GM18498 (cell line): Measurements from ENCODE around the gene NUP155.
"Not testable (repeated sequence)": the region's sequence is repeated elsewhere in the genome, so short reads cannot be mapped to it uniquely, and the experiment has no call there.

ENCODE experiments used
- ATAC-seq: cut with Tn5 transposase; IDR thresholded peaks from one replicate; pipeline ENCODE4 v1.9.1; 2021; ENCODE audit warnings: mild to moderate bottlenecking, moderate library complexity; ENCODE audit not compliant: unreplicated experiment

The NUP155 gene

DNA sequence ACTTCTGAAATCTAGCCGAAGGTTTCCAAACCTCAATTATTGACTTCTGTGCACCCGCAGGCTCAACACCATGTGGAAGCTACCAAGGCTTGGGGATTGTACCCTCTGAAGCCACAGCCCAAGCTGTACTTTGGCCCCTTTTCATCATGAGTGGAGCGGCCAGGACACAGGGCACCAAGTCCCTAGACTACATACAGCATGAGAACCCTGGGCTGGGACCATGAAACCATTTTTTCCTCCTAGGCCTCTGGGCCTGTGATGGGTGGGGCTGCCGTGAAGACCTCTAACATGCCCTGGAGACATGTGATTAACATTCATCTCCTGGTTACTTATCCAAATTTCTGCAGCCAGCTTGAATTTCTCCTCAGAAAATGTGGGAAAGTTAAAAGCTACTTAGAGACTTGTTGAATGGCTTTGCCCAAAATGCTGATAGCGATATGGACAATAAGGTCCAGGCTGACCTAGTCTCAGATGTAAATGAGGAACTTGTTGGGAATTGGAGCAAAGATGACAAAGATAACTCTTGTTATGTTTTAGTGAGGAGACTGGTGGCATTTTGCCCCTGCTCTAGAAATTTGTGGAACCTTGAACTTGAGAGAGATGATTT lies 87.6 kb downstream of the NUP155 start:
- no peak for ATAC-seq

- ATAC-seq, result no peak
Measured at GRCh38 chr5:37275511-37275910, 95.4 kb downstream of the NUP155 start.

- no peak for ATAC-seq
Measured at GRCh38 chr5:37272511-37272910, 98.4 kb downstream of the NUP155 start.

DNA sequence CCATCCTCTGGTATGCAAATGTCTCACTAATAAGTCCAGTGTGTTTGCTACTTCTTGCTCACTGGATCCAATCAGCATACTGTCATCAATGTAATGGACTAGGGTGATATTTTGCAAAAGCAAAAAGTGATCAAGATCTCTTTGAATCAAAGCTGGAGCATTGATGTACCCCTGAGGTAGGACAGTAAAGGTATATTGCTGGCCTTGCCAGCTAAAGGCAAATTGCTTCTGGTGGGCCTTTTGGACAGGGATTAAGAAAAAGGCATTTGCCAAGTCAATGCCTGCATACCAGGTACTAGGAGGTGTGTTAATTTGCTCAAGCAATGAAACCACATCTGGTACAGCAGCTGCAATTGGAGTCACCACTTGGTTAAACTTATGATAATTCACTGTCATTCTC lies 102.8 kb downstream of the NUP155 start:
- not testable (repeated sequence) for ATAC-seq

DNA sequence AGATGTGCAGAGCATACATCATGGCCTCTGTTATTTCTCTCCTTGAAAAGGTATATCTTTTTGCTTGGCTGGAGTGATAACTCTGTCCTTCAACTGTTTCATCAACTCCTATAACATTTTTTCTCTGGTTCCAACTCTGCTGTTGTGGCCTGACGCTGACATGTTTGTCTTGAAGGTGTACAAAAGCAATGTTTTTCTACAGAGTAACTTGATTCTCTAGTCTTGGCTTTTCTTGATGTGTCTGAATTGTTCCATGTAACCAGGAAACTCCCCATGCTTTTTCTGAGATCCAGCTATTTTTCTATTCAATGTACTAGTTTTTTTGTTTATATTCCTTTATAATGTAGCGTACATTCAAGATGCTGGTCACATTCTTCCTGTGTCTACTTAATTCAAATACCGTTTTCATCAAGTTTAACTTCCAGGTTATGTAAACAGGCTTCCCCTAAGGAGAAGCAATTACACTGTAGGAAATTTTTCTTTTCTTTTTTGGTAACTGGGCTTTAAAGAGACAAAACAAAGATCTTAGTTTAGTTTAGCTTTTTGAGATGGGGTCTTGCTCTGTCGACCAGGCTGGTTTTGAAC lies 115.0 kb downstream of the NUP155 start:
- no peak for ATAC-seq

DNA sequence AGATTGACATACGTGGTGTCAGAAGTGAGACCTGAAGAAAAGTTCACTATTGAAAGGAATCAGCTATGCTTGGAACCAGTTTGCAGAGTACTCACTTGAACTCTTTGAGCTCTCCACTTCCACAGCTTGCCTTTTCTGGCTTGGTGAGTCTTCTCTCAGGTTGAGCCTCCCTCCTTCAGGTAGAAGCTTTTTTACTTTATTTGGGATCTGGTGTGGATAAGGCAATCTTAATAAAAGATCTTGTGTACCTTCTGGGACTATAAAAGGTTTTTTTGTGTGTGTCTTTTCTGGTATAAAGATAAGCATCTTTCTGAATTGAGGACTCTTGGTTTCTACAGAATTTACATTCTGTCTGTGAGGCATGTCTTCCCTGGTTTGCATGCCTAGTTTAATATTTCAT lies 116.3 kb downstream of the NUP155 start:
- ATAC-seq, result no peak

DNA sequence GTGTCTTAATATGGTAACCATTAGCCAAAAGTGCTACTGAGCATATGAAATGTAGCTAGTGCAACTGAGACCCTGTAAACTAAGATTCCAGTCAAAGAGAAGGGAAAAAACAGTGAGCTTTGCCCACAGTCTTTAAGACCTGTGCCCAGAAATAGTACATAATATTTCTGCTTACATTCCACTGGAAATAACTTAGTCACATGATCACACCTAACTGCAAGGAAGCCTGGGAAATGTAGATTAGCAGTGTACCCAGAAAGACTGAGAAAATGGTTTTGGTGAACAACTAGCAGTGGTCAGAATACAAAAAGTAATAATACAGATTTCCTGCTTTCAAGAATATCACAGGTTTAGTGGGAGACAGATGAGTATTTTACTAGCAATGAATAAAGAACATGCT lies 119.2 kb downstream of the NUP155 start:
- ATAC-seq, result no peak

- ATAC-seq, result no peak
Measured at GRCh38 chr5:37249815-37250164, 121.1 kb downstream of the NUP155 start.

GRCh38 chr5:37248970-37249814 lies 121.7 kb downstream of the NUP155 start, which contains the start of gene CPLANE1:
Gene CPLANE1, minus strand, starts transcription at chr5:37249376. Its CDS starts 1,678 bp downstream, at chr5:37247698.
- peak; percentile 91 for ATAC-seq

- no peak for ATAC-seq
Measured at GRCh38 chr5:37248421-37248969, 122.4 kb downstream of the NUP155 start.

GRCh38 chr5:37247496-37247895 lies 123.4 kb downstream of the NUP155 start:
- no peak for ATAC-seq

- no peak for ATAC-seq
Measured at GRCh38 chr5:37247036-37247435, 123.9 kb downstream of the NUP155 start.
